ENCODE measurements around the gene RAE1.
"Not testable (repeated sequence)": the region's sequence is repeated elsewhere in the genome, so short reads cannot be mapped to it uniquely, and the experiment has no call there.

The RAE1 gene

DNA sequence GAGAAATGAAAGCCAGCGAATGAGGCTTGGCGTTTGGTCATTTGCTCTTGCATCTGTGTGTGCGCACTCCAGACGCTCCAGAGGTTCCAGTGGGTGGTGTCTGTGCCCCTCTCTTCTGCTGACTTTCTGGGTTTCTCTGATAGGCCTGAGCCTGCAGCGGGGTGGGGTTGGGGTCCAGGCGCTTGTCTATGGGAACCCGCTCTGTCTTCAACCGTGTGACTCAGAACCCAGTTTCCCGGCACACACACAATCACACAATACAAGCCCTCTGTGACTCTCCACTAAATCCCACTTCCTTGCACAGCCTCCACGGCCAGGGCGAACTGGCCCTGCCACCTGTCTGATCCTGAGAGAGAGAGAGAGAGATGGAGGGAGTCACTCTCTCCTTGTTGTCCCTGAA lies 64.7 kb downstream of the RAE1 start:
- FAIRE-seq: no peak
- TF ChIP-seq, protein P1, sequence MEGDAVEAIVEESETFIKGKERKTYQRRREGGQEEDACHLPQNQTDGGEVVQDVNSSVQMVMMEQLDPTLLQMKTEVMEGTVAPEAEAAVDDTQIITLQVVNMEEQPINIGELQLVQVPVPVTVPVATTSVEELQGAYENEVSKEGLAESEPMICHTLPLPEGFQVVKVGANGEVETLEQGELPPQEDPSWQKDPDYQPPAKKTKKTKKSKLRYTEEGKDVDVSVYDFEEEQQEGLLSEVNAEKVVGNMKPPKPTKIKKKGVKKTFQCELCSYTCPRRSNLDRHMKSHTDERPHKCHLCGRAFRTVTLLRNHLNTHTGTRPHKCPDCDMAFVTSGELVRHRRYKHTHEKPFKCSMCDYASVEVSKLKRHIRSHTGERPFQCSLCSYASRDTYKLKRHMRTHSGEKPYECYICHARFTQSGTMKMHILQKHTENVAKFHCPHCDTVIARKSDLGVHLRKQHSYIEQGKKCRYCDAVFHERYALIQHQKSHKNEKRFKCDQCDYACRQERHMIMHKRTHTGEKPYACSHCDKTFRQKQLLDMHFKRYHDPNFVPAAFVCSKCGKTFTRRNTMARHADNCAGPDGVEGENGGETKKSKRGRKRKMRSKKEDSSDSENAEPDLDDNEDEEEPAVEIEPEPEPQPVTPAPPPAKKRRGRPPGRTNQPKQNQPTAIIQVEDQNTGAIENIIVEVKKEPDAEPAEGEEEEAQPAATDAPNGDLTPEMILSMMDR (IDR thresholded peaks at IDR 0.05; ENCODE audit: insufficient read depth, missing control alignments): no peak
- DNase-seq (ENCODE audit: insufficient read length, low spot score): no peak

GRCh38 chr20:57416296-57417022 lies 65.4 kb downstream of the RAE1 start:
- TF ChIP-seq, protein P1 (IDR thresholded peaks at IDR 0.05; ENCODE audit: insufficient read depth, missing control alignments): no peak
- no peak for DNase-seq (ENCODE audit: insufficient read length, low spot score)
- no peak for FAIRE-seq

- DNase-seq (ENCODE audit: insufficient read length, low spot score) (no peak), FAIRE-seq (no peak)
- TF ChIP-seq, protein P1 (IDR thresholded peaks at IDR 0.05; ENCODE audit: insufficient read depth, missing control alignments): no peak
Observed at GRCh38 chr20:57417051-57417689, 66.1 kb downstream of the RAE1 start.

DNA sequence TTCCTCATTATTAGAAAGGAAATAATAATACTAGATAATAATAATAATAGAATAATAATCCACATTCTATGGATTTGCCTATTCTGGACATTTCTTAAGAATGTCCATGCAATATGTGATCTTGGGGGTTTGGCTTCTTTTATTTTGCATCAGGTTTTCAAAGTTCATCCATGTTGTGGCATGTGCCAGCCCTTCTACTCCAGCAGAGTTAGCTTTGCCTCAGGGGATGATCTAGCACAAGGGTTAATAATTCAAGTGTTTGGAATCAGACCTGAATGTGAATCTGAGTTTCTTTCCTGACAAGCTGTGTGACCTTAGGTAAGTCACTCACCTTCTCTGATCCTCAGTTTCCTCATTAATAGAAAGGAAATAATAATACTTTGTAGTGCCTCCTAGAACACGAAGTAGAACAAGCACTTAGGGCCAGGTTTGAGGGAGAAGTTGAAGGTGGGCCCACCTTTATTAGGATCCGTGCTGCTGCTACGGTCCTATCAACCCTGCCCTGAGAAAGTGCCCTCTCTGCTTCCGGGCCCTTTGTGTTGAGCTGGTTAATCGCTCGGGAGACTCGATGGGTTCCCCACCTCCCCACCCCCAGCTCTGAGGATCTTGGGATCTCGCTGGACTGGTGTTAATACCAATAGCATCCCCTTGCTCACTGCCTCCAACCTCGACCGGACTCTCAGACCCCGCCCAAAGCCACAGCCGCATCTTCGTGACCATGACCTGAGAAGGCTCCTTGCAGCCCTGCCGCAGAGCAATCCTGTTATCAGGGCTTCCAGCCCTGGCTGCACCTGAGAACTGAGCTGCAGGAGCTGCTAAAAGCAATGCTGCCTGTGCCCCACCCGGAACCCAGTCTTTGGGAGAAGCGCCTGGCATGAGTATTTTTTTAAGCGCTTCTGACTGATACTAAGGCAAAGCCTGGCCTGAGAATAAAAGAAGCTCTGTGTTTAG lies 67.0 kb downstream of the RAE1 start:
- FAIRE-seq: no peak
- TF ChIP-seq, protein P1 (IDR thresholded peaks at IDR 0.05; ENCODE audit: insufficient read depth, missing control alignments): no peak
- no peak for DNase-seq (ENCODE audit: insufficient read length, low spot score)

GRCh38 chr20:57419479-57419878 lies 68.4 kb downstream of the RAE1 start:
- not testable (repeated sequence) for DNase-seq (ENCODE audit: insufficient read length, low spot score); FAIRE-seq

GRCh38 chr20:57420571-57421252 lies 69.7 kb downstream of the RAE1 start:
- no peak for FAIRE-seq
- no peak for DNase-seq (ENCODE audit: insufficient read length, low spot score)
- TF ChIP-seq, protein P1 (IDR thresholded peaks at IDR 0.05; ENCODE audit: insufficient read depth, missing control alignments): no peak

Data from D721Med (cell line).